GM12878 (cell line): ENCODE measurements around the gene RAB6B.

Experiments
- ASH2L ChIP-seq: fragments of 300-600, 200-600 bp; sonication (generic); IDR thresholded peaks from 2 replicates; pipeline ENCODE4 v1.6.1; 2017; ENCODE audit warnings: low read depth, mild to moderate bottlenecking, borderline replicate concordance
- EZH2 ChIP-seq: IDR thresholded peaks from 2 replicates; pipeline ENCODE4 v1.6.1; 2012; ENCODE audit warnings: low read depth, mild to moderate bottlenecking, control low read depth, inconsistent platforms, low read length, borderline replicate concordance; ENCODE audit not compliant: control insufficient read depth
- POLR2A ChIP-seq: IDR thresholded peaks from 2 replicates; pipeline ENCODE4 v1.6.1; 2011; ENCODE audit warnings: low read depth, mild to moderate bottlenecking, low read length
- POLR2AphosphoS5 ChIP-seq: IDR thresholded peaks from 2 replicates; pipeline ENCODE4 v1.6.1; 2011; ENCODE audit warnings: mild to moderate bottlenecking, low read length, inconsistent platforms
- TF ChIP-seq, protein P1 (sequence below), 3 experiments: IDR thresholded peaks in 2 of 3; conservative IDR thresholded peaks in 1 of 3; 2 replicates each; pipeline ENCODE4 v1.5.1; 2011; ENCODE audit warnings: low read depth in 3 of 3, low read length in 3 of 3, mild to moderate bottlenecking in 3 of 3, control low read depth in 2 of 3, moderate library complexity in 2 of 3, inconsistent platforms in 1 of 3, mixed read lengths in 1 of 3; ENCODE audit not compliant: control insufficient read depth in 2 of 3, insufficient read depth in 1 of 3; ENCODE audit errors: extremely low read depth in 1 of 3
- TF ChIP-seq, protein P2 (sequence below): IDR thresholded peaks from 2 replicates; pipeline ENCODE4 v1.6.1; 2011; ENCODE audit warnings: low read depth, low read length, improper control_type of control experiment, borderline replicate concordance
- TF ChIP-seq, protein P3 (sequence below): fragments of 150-350 bp; IDR thresholded peaks from 2 replicates; pipeline ENCODE4 v1.6.1; 2016; ENCODE audit warnings: low read depth, low read length
- TF ChIP-seq, protein P4 (sequence below): fragments of 450-650 bp; IDR thresholded peaks from 2 replicates; pipeline ENCODE4 v1.6.1; 2018; ENCODE audit warnings: mild to moderate bottlenecking, low read depth, moderate library complexity; ENCODE audit not compliant: partially characterized antibody

DNA sequence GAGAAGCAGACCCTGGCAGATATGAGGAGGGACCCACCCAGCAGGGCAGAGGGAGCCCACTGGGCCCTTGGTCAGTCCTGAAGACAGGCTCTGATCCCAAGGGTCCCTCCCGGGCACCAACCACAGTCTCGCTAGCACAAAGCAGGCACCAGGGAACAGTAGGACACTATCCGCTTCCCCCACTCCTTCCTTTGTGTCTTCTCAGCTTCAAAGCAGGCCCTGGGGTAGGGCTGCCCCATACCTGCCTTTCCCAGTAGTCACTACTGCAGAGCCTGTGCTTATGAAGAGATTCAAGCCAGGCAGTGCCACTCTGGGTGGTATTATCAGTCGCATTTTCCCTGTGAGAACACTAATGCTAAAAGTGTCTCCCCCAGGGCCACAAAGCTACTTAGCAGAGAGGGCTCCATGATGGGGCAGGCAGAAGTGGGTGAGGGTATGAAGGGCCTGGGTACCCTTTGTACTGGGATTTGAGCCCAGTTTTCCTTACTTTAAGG lies 57.3 kb downstream of the RAB6B start:
- TF ChIP-seq, protein P1, sequence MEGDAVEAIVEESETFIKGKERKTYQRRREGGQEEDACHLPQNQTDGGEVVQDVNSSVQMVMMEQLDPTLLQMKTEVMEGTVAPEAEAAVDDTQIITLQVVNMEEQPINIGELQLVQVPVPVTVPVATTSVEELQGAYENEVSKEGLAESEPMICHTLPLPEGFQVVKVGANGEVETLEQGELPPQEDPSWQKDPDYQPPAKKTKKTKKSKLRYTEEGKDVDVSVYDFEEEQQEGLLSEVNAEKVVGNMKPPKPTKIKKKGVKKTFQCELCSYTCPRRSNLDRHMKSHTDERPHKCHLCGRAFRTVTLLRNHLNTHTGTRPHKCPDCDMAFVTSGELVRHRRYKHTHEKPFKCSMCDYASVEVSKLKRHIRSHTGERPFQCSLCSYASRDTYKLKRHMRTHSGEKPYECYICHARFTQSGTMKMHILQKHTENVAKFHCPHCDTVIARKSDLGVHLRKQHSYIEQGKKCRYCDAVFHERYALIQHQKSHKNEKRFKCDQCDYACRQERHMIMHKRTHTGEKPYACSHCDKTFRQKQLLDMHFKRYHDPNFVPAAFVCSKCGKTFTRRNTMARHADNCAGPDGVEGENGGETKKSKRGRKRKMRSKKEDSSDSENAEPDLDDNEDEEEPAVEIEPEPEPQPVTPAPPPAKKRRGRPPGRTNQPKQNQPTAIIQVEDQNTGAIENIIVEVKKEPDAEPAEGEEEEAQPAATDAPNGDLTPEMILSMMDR (IDR thresholded peaks at IDR 0.05 in 2 of 3, conservative IDR thresholded peaks at IDR 0.05 in 1 of 3; ENCODE audit: control insufficient read depth in 2 of 3, extremely low read depth in 1 of 3, insufficient read depth in 1 of 3, low read depth in 3 of 3, low read length in 3 of 3): no peak
- TF ChIP-seq, protein P2, sequence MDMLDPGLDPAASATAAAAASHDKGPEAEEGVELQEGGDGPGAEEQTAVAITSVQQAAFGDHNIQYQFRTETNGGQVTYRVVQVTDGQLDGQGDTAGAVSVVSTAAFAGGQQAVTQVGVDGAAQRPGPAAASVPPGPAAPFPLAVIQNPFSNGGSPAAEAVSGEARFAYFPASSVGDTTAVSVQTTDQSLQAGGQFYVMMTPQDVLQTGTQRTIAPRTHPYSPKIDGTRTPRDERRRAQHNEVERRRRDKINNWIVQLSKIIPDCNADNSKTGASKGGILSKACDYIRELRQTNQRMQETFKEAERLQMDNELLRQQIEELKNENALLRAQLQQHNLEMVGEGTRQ: no peak
- TF ChIP-seq, protein P3, sequence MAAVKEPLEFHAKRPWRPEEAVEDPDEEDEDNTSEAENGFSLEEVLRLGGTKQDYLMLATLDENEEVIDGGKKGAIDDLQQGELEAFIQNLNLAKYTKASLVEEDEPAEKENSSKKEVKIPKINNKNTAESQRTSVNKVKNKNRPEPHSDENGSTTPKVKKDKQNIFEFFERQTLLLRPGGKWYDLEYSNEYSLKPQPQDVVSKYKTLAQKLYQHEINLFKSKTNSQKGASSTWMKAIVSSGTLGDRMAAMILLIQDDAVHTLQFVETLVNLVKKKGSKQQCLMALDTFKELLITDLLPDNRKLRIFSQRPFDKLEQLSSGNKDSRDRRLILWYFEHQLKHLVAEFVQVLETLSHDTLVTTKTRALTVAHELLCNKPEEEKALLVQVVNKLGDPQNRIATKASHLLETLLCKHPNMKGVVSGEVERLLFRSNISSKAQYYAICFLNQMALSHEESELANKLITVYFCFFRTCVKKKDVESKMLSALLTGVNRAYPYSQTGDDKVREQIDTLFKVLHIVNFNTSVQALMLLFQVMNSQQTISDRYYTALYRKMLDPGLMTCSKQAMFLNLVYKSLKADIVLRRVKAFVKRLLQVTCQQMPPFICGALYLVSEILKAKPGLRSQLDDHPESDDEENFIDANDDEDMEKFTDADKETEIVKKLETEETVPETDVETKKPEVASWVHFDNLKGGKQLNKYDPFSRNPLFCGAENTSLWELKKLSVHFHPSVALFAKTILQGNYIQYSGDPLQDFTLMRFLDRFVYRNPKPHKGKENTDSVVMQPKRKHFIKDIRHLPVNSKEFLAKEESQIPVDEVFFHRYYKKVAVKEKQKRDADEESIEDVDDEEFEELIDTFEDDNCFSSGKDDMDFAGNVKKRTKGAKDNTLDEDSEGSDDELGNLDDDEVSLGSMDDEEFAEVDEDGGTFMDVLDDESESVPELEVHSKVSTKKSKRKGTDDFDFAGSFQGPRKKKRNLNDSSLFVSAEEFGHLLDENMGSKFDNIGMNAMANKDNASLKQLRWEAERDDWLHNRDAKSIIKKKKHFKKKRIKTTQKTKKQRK: no peak
- no peak for TF ChIP-seq EZH2
- TF ChIP-seq, protein P4, sequence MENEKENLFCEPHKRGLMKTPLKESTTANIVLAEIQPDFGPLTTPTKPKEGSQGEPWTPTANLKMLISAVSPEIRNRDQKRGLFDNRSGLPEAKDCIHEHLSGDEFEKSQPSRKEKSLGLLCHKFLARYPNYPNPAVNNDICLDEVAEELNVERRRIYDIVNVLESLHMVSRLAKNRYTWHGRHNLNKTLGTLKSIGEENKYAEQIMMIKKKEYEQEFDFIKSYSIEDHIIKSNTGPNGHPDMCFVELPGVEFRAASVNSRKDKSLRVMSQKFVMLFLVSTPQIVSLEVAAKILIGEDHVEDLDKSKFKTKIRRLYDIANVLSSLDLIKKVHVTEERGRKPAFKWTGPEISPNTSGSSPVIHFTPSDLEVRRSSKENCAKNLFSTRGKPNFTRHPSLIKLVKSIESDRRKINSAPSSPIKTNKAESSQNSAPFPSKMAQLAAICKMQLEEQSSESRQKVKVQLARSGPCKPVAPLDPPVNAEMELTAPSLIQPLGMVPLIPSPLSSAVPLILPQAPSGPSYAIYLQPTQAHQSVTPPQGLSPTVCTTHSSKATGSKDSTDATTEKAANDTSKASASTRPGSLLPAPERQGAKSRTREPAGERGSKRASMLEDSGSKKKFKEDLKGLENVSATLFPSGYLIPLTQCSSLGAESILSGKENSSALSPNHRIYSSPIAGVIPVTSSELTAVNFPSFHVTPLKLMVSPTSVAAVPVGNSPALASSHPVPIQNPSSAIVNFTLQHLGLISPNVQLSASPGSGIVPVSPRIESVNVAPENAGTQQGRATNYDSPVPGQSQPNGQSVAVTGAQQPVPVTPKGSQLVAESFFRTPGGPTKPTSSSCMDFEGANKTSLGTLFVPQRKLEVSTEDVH: no peak
- no peak for TF ChIP-seq POLR2A
- no peak for TF ChIP-seq POLR2AphosphoS5
- no peak for TF ChIP-seq ASH2L
